IPS-18c (cell line): ENCODE results near the gene NLRP9.

Source experiments
- H3K4me3 ChIP-seq: 2 replicates; pipeline ENCODE4 v1.7.0; 2013; ENCODE audit warnings: low read depth, mild to moderate bottlenecking, low read length, moderate library complexity; ENCODE audit not compliant: insufficient read depth
- H3K9me3 ChIP-seq: one replicate; pipeline ENCODE4 v1.6.1; 2013; ENCODE audit warnings: mild to moderate bottlenecking, low read length, moderate library complexity; ENCODE audit not compliant: control insufficient read depth, insufficient read depth

Gene NLRP9

DNA sequence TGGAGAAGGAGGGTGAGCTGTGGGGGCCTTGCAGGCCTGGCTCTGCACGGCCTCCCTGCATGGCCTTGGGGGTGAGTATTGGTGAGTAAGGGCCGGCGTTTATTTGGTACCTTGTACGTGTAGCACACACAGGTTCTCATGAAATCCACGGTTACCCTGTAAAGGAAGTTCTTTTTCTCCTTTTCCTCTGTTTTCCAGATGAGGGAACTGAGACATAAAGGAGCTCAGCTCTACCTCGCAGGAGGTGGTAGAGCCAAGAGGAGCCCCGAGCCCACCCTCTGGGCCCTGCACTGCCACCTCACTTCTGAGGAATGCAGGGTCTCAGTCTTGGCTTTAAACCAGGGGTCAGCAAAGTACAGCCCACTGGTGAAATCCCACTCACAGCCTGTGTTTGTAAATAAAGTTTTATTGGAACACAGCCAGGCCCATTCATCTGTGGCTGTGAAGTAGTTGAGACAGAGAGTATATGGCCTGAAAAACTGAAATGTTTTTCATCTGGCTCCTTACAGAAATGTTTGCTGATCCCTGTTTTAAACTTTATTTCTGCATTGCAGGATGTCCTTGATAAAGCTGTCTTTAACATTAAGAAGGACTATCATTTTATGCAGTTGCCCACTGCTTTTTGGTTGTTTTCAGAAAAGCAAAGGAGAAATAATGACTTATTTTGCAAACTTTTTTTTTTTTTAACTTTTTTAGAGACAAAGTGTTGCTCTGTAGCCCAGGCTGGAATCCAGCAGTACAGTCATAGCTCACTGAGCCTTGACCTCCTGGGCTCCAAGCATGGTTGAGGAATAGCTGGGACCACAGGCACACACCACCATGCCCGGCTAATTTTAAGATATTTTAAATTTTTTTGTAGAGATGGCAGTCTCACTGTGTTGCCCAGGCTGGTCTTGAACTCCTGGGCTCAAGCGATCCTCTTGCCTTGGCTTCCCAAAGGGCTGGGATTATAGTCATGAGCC, 56.8 kb downstream of the NLRP9 start:
- no peaks in the 10 kb centered on the region for H3K9me3 ChIP-seq
- no peak overlapping the region for H3K4me3 ChIP-seq

DNA sequence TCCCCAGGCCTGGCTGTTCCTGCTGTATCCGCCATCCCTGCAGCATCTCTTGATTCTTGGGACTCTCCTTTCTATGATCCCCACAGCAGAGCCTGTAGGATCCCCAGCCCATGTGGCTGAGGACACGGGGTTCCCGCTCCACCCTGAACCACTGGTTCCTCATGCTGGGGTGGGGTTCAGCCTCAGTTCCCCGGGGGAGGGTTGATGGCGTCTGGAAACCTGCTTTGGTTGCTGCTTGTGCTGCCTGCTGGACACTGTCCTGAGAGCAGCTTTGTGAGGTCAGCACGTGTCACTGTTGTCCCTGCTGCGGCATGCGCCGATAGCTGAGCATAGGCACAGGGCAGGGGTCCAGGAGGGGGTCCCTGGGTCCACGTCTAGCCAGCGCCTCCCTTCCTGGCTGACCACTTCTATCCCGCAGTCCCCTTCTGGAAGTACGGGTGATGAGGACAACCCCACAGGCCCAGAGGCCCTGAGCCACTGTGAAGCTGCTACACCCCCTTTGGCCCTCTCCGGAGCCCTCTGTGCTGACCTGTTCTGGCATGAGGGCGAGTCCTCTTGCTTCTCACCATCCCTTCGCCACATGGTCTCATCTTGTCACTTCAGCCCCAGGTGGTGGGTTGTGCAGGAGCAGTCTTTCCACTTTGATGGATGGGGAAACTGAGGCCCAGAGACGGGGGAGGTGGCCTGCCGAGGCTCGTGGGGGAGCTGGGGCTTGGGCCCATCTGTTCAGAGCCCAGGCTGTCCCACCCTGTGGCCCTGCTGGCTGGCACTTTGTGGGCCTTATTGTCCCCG, 57.7 kb downstream of the NLRP9 start:
- H3K9me3 ChIP-seq: no peaks in the 10 kb centered on the region
- H3K4me3 ChIP-seq: no peak overlapping the region

DNA sequence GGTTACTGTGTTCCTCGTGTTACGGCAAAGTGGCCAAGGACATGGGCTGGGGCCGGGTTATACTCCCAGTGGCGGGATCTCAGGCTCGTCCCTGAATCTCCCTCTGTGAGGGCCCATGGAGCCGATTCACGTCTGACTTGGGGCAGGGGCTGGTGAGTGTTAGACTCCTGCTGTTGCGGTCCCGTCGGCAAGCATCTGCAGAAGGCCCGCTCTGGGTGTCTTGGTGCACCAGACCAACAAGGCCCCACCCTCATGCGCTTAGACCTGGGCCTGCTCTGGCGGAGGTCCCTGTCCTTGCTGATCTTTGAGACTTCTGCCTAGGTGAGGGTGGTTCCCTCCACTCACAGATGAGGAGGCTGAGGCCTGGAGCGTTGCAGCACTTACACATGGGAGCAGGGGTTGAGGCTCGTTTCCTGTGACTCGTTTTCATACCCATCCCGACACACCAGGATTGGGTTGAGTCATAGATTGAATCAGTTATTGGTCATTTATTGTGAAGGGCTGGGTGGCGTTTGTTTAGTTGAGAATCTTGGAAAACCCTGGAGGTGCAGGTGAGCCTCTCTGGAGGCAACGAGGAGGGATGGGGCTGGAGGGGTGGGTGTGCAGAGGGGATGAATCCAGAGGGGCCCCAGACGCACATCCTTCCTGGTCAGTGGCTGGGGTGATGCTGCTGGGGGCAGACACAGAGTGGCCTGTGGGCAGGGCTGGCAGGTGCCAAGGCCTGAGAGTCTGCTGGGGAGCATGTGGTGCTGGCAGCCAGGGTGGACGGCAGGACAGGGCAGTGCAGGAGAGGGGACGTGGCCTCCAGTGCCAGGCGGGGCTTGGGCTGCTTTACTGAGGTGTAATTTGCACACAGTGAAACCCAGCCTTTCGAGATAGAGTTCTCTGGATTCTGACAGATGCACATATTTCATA, 58.6 kb downstream of the NLRP9 start:
- Histone ChIP-seq H3K4me3 (no peak overlapping the region), H3K9me3 (no peaks in the 10 kb centered on the region)

DNA sequence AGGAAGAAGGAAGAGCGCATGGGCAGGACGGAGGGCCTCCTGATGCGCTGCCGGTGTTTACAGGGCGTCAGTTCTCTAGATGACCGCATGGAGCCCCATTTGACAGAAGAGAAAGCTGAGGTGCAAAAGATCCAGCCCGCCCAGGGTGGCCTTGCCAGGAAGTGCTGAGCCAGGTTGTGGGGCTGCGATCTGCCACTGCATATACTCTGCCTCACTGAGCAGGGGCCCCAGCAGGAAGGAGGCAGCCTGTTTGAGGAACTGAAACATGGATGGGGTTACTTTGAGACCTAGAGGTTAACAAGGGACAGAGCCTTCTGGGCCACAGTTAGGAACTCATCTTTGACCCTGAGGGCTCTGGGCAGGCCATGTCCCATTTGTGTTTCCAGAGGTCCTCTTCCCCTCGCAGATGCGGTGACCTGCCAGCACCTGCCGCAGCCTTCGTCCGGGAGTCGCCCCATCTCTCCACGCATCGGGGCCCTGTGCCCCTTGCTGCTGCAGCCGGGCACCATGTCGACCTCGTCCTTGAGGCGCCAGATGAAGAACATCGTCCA, 60.0 kb downstream of the NLRP9 start:
- no peak overlapping the region for H3K4me3 ChIP-seq
- H3K9me3 ChIP-seq: no peaks in the 10 kb centered on the region

DNA sequence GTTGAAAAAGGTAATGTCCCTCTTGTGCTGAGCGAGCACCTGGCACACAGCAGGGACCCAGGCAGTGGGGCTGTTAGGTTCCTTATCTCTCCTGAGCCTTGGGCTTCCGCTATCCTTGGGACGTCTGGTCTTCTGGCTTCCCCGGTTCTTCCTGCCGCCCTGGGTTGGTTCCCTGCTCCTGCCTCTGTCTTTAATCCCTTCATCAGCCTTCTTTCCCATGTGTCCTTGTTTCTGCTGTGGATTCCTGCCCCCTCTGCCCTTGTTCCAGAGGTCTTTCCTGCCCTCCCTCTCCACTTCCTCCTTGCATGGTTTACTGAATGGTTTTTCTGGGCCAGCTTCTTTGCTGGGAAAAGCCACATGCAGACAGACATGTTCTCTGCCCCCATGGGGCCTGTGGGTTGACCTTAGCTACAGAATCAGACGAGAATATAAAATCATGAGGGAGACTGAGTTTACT, 60.6 kb downstream of the NLRP9 start:
- H3K4me3 ChIP-seq: no peak overlapping the region

DNA sequence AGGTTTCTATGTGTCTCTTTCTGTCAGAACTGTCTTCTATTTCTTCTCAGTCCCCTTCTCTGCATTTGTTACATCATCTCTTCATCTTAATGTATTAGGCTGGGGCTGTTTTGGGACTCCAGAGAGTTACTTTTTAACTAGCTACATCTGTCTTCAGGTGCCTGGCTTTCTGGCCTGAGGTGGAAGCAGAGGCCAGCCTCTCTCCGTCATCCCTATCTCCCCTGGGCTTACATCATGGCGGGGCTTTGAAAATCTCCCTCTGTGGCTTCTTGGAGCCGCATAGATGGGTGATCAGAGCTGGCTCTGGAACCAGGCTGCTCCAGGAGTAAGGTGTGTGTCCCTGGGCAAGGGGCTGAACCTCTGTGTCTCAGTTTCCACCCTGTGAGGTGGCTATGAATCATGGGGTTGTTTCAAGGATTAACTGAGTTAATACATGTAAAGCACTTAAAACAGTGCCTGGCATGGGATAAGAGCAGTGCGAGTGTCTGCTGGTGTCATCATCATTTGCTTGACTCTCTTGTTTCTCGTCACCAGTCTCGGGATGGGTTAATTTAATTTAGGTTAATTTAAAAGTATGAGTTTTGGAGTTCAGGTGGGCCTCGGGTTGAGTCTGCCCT, 61.2 kb downstream of the NLRP9 start:
- Histone ChIP-seq H3K4me3 (no peak overlapping the region), H3K9me3 (no peaks in the 10 kb centered on the region)

More for the DNA sequence above, 60.6 kb downstream of the NLRP9 start:
- no peaks in the 10 kb centered on the region for H3K9me3 ChIP-seq

DNA sequence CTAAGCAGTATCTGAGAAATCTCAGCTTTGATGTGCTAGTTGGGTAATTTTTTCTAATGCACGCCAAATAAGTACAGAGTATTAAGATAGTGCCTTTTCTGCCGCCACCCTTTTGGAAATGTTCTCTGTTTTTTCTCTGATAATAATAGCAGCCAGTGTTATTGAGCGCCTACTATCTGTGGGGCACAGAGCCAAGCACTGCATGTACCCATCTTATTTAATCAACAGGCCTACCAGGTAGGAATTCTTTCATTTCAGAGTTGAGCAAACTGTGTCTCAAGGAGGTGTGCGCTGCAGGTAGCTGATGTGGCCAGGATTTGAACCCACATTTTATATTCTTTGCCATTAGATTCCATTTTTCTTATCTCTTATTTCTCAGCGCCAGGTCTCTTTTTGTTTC, 61.8 kb downstream of the NLRP9 start:
- no peak overlapping the region for H3K4me3 ChIP-seq
- H3K9me3 ChIP-seq: no peaks in the 10 kb centered on the region

DNA sequence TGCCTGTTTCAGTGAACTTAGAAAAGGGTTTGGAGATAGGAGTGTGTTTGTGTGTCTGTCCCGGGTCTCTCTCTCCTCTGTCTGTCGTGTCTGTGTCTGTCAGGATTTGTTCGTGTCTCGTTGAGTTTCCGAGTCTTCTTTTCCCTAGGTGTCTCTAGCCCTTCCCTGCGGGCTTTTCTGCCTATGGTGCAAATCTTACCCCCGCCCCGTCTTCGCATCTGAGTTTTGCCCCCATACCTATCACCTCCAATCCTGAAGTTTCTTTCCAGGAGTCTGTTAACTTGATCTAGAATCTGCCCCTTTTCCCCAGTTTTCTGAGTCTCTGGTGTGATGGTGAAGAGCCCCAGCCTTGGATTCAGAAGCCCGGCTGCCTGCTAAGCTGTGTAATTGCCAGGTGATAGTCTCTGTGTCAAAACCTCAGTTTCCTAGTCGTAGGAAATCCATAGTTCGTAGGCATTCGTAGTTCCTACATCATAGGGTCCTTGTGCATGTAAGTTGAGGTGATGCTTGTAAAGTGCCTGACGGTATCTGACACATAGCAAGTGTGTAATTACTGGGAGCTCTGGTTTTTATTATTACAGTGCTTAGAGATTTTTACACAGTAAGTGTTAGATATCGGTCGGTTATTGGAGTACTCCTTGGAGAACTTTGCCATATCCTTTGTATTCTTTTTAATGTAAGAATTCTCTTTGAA, 62.4 kb downstream of the NLRP9 start:
- Histone ChIP-seq H3K4me3 (peak overlapping the region; percentile 90), H3K9me3 (no peaks in the 10 kb centered on the region)

DNA sequence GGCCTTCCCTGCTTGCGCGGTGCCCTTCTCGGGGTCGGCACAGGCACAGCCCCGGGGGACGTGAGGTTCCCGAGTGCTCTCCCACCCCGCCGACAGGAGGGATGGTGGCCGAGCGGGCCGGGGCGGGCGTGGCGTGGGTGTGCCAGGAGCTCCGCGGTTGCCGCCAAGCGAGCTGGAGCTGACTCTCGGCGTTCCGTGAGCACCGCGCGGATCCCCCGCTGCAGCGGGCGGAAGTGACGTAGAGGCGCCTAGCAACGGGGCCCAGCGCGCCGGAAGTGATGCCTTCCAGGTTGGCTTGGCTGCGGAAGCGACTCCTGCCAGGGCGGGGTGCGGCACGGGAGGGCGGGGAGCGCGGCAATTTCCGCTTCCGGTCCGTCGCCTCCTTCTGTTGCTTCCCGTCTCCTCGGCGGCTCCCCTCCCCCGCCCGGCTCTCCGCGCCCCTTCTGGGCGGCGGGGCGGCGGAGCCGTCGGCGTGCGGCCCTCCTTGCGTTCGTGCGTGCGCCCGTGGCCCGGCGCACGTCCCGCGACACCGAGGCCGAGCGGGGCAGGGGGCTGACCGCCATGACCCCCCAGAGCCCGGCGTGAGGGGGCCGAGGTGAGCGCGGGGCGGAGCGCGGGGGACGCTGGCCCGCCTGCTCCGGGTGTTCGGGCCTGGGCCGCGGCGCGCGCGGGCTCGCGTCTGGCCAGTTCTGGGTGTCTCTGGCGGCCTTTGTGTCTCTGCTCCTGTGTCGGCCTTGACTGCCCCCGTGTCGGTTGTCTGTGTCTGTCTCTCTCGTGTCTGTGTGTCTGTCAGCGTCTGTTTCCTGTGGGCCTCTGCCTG, 63.2 kb downstream of the NLRP9 start, which contains the start of gene EPN1:
Gene EPN1, plus strand, starts transcription at position 386 of the 820 bp plus-strand sequence. CDS start 3,402 bp downstream, outside the sequence.
- Histone ChIP-seq H3K4me3 (peak within 1 kb of the TSS; percentile 90), H3K9me3 (no peaks in the 10 kb centered on the region)

DNA sequence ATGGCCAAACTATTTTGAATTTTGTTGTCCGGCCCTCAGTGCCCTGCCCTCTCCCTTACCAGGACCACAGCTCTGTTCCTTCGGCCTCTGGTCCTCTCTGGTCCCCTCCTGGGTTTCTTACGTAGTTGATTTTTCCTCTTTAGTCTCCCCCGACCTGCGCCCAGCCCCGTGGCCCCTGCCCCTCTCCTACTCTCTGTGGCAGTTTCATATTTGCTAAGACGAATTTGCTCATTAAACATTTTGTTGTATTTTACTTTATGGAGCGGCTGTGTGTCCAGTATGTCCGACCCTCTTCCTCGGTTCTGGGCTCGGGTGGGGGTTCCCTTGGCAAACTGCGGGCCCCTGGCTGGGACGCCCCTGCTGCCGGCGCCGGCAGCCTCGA, 63.8 kb downstream of the NLRP9 start:
- no peaks in the 10 kb centered on the region for H3K9me3 ChIP-seq
- H3K4me3 ChIP-seq: peak overlapping the region; percentile 90

DNA sequence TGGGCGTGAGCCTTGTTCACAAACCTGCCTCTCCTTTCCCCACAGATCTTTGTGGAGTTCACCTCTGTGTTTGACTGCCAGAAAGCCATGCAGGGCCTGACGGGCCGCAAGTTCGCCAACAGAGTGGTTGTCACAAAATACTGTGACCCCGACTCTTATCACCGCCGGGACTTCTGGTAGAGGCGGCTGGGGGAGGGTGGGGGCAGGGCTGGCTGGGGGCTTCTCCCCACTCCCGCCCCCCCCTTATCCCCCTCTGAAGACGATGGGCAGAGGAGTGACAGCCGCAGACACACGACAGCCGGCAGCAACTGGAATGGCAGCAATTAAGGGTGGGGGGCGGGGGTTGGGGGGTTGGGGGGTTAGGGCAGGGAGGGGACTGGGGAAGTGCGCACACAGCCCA, 64.3 kb downstream of the NLRP9 start:
- no peaks in the 10 kb centered on the region for H3K9me3 ChIP-seq
- H3K4me3 ChIP-seq: no peak overlapping the region

DNA sequence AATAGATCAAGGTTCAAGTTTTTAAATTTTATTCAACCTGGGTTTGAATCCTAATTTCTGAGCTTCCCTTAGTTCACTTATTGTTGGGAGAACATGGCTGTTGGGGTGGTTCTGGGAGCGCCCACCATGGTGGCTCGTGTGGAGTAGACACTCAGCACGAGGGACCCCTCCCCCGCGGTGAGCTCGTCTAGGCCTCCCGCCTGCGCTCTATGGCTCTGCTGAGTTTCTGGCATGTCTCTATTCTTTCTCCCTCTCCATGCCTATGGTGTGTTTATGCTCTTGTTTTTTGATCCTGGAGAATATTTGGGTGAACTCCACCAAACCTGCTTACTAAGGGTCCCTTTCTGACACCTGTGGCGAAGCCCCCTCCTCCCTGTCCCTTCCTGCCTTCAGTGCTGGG, 64.7 kb downstream of the NLRP9 start:
- H3K4me3 ChIP-seq: no peak overlapping the region
- H3K9me3 ChIP-seq: no peaks in the 10 kb centered on the region

DNA sequence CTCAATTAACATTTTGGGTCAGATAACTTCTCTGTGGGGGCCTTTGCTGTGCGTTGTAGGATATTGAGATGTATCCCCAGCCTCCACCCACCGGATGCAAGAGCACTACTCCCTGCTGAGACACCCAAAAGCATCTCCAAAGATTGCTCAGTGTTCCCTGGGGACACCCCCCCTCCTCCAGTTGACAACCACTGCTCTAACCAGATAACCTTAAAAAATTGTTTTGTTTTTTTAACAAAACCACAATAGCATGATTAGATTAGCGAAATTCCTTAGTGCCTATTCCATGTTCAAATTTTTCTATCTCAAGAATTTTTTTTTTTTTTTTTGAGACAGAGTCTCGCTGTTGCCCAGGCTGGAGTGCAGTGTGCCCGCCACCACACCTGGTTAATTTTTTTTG, 65.8 kb downstream of the NLRP9 start:
- H3K9me3 ChIP-seq: no peaks in the 10 kb centered on the region
- no peak overlapping the region for H3K4me3 ChIP-seq

DNA sequence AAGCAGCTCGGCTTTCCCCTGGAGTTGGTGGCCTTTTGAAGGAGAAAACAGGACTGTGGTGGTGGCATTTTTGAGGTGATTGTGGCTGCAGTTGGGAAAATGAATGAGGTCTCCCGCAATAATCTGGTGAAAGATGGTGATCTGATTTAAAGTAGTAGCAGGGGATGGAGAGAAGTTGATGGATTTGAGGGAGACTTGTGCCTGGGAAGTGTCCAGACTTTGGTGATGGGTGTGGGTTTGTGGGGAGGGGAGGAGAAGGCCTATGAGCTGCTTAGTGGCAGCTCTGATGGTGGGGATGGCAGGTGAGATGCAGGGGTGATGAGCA, 67.2 kb downstream of the NLRP9 start:
- Histone ChIP-seq H3K9me3 (no peaks in the 10 kb centered on the region), H3K4me3 (no peak overlapping the region)

DNA sequence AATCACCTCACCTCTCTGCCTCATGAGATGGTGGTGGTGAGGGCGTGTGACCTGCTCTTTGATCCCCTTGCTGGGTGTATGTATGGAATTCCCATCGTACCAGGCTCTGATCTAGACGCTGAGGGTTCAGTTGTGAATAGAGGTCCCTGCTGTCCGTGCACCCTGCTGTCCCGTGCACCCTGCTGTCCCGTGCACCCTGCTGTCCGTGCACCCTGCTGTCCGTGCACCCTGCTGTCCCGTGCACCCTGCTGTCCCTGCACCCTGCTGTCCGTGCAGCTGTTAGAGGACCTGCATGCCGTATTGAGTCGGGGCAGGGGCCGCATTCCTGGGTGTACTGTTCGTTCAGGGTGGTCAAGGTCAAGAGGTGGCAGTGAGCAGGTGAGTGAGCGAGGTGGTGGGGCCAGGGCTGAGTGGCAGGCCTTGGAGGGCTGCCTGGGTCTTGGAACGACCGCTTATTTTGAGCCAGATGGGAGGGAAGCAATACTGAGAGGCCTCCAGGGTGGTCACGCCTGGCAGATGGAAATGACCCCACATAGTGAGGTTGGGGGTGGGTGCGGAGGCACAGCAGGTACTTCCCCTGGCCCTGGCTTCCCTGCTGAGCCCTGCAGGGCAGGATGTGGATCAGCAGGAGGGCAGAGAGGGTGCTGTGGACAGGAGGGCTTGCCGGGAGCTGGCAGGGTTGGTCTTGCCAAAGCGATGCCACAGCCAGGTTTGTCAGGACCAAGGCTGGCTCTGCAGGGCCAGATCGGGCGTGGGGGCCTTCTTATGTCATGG, 67.7 kb downstream of the NLRP9 start:
- H3K4me3 ChIP-seq: no peak overlapping the region

More for the DNA sequence above, 67.7 kb downstream of the NLRP9 start:
- H3K9me3 ChIP-seq: no peaks in the 10 kb centered on the region
